SK-N-SH (cell line): ENCODE measurements around the gene LTBP2. TPM values are rescaled to one million over a fixed set of nuclear protein-coding genes. Genes with fewer than 3 reads are reported as not detected.

ENCODE experiments used
- CTCF ChIA-PET: fragments of 300-600, 350-600 bp; formaldehyde crosslinking; extraction: SDS; loops from one replicate; lab custom pipeline; 2021; lab: Yijun Ruan, JAX
- POLR2A ChIA-PET: fragments of 350-600 bp; sonication (Branson Sonifier 250); formaldehyde crosslinking; extraction: SDS; loops from one replicate; lab custom pipeline; 2020; ENCODE audit warnings: antibody characterized with exemption, inconsistent platforms; lab: Yijun Ruan, JAX
- DNase-seq: peaks from one replicate; pipeline ENCODE4 v3.0.0; 2012
- H2AFZ ChIP-seq: fragments of 200-600 bp; sonication (generic); 2 replicates; pipeline ENCODE4 v1.8.1; 2016; ENCODE audit warnings: antibody characterized with exemption, mild to moderate bottlenecking, low read depth
- H3F3A ChIP-seq: fragments of 200-600 bp; sonication (generic); replicated peaks from 2 replicates; pipeline ENCODE3; 2016; ENCODE audit warnings: antibody characterized with exemption, mild to moderate bottlenecking; ENCODE audit not compliant: insufficient read depth
- H3K27ac ChIP-seq, 2 experiments: fragments of 200-500 bp in 1 of 2; fragments of 200-600 bp in 1 of 2; sonication (Bioruptor generic) in 1 of 2; sonication (generic), shearing (Covaris generic) in 1 of 2; 2 replicates each; pipeline versions ENCODE4 v1.5.1 to v1.6.1; 2014 to 2016; ENCODE audit warnings: low read depth in 2 of 2, inconsistent platforms in 1 of 2, low read length in 1 of 2, mild to moderate bottlenecking in 1 of 2, mixed read lengths in 1 of 2
- H3K27me3 ChIP-seq: fragments of 200-600 bp; sonication (generic), shearing (Covaris generic); 2 replicates; pipeline ENCODE4 v1.6.1; 2016; ENCODE audit warnings: mixed run types; ENCODE audit not compliant: insufficient read depth
- H3K36me3 ChIP-seq, 2 experiments: fragments of 200-500 bp in 1 of 2; fragments of 200-600 bp in 1 of 2; sonication (Bioruptor generic) in 1 of 2; sonication (generic) in 1 of 2; replicated peaks in 1 of 2; 2 replicates each; pipeline versions ENCODE3 to v1.5.1; 2014 to 2016; ENCODE audit warnings: low read length in 1 of 2, mild to moderate bottlenecking in 1 of 2; ENCODE audit not compliant: insufficient read depth in 2 of 2, control insufficient read depth in 1 of 2
- H3K4me1 ChIP-seq, 2 experiments: fragments of 200-500 bp in 1 of 2; fragments of 200-600 bp in 1 of 2; sonication (Bioruptor generic) in 1 of 2; sonication (generic), shearing (Covaris generic) in 1 of 2; 2 replicates each; pipeline versions ENCODE4 v1.5.1 to v1.6.1; 2014 to 2016; ENCODE audit warnings: low read depth in 1 of 2, low read length in 1 of 2, mixed run types in 1 of 2; ENCODE audit not compliant: insufficient read depth in 2 of 2, control insufficient read depth in 1 of 2
- H3K4me2 ChIP-seq: fragments of 200-600 bp; sonication (generic), shearing (Covaris generic); 2 replicates; pipeline ENCODE4 v1.6.1; 2017; ENCODE audit warnings: mixed run types
- H3K4me3 ChIP-seq, 2 experiments: fragments of 200-500 bp in 1 of 2; fragments of 200-600 bp in 1 of 2; sonication (Bioruptor generic) in 1 of 2; sonication (generic), shearing (Covaris generic) in 1 of 2; 2 replicates each; pipeline versions ENCODE4 v1.5.1 to v1.8.1; 2014 to 2016; ENCODE audit warnings: low read depth in 2 of 2, inconsistent platforms in 1 of 2, low read length in 1 of 2, mild to moderate bottlenecking in 1 of 2, mixed read lengths in 1 of 2, moderate library complexity in 1 of 2
- H3K79me2 ChIP-seq: fragments of 200-600 bp; sonication (generic); 2 replicates; pipeline ENCODE4 v1.8.1; 2017; ENCODE audit warnings: mild to moderate bottlenecking; ENCODE audit not compliant: insufficient read depth
- H3K9ac ChIP-seq: fragments of 200-600 bp; sonication (generic); 2 replicates; pipeline ENCODE4 v1.6.1; 2017; ENCODE audit warnings: mixed run types
- H3K9me2 ChIP-seq: fragments of 200-600 bp; sonication (generic); 2 replicates; pipeline ENCODE4 v1.6.1; 2017; ENCODE audit warnings: mixed run types
- H3K9me3 ChIP-seq: fragments of 200-600 bp; sonication (generic); 2 replicates; pipeline ENCODE4 v1.6.1; 2017; ENCODE audit warnings: mixed run types, mild to moderate bottlenecking, moderate library complexity
- H4K20me1 ChIP-seq: fragments of 200-600 bp; sonication (generic); 2 replicates; pipeline ENCODE4 v1.6.1; 2017; ENCODE audit warnings: mild to moderate bottlenecking, mixed run types; ENCODE audit not compliant: insufficient read depth
- ELF1 ChIP-seq: IDR thresholded peaks from 2 replicates; pipeline ENCODE4 v1.4.0; 2012
- FOXJ3 ChIP-seq: sonication (generic); formaldehyde crosslinking; IDR thresholded peaks from 2 replicates; pipeline ENCODE4 v1.5.1; 2020; ENCODE audit warnings: mild to moderate bottlenecking, missing genetic modification reagents
- GATA2 ChIP-seq: sonication (generic); formaldehyde crosslinking; IDR thresholded peaks from 2 replicates; pipeline ENCODE4 v1.5.0; 2020; ENCODE audit warnings: mild to moderate bottlenecking, missing genetic modification reagents
- MEF2A ChIP-seq: IDR thresholded peaks from 2 replicates; pipeline ENCODE4 v1.4.0; 2012; ENCODE audit warnings: low read depth, borderline replicate concordance
- NRF1 ChIP-seq: IDR thresholded peaks from 2 replicates; pipeline ENCODE4 v1.6.1; 2012; ENCODE audit warnings: low read depth, mild to moderate bottlenecking, low read length
- POLR2AphosphoS5 ChIP-seq: IDR thresholded peaks from 2 replicates; pipeline ENCODE4 v1.6.1; 2012; ENCODE audit warnings: low read depth, low read length
- RFX5 ChIP-seq: IDR thresholded peaks from 2 replicates; pipeline ENCODE4 v1.6.1; 2012; ENCODE audit warnings: mild to moderate bottlenecking, improper control_type of control experiment, low read length
- RXRA ChIP-seq: IDR thresholded peaks from 2 replicates; pipeline ENCODE4 v1.4.0; 2012; ENCODE audit warnings: low read depth, mild to moderate bottlenecking, borderline replicate concordance
- SIN3A ChIP-seq: IDR thresholded peaks from 2 replicates; pipeline ENCODE4 v1.6.1; 2012; ENCODE audit warnings: low read depth, mild to moderate bottlenecking, low read length, moderate library complexity, borderline replicate concordance
- SMC3 ChIP-seq: IDR thresholded peaks from 2 replicates; pipeline ENCODE4 v1.6.1; 2012; ENCODE audit warnings: low read depth, low read length, improper control_type of control experiment
- TAF1 ChIP-seq: IDR thresholded peaks from 2 replicates; pipeline ENCODE4 v1.6.1; 2012; ENCODE audit warnings: low read depth, mild to moderate bottlenecking, low read length, moderate library complexity, borderline replicate concordance
- TCF12 ChIP-seq: IDR thresholded peaks from 2 replicates; pipeline ENCODE4 v1.4.0; 2012
- WGBS: methylation state at CpG from one replicate; pipeline ENCODE4 v1.1.6; 2017; ENCODE audit warnings: low lambda C conversion rate; 5-methylcytosine and 5-hydroxymethylcytosine counted together
- polyA plus RNA-seq, 3 experiments: library from polyadenylated mRNA; depleted of rRNA; stranded (reverse); fragments of >200 nt; gene quantifications; 2 replicates each; pipeline ENCODE4 v1.2.3, GENCODE V29; 2012
- TF ChIP-seq, protein P1 (sequence below): IDR thresholded peaks from 2 replicates; pipeline ENCODE4 v1.6.1; 2012; ENCODE audit warnings: mild to moderate bottlenecking, low read depth, low read length, moderate library complexity
- TF ChIP-seq, protein P2 (sequence below): IDR thresholded peaks from 2 replicates; pipeline ENCODE4 v1.4.0; 2012; ENCODE audit warnings: low read depth, borderline replicate concordance
- TF ChIP-seq, protein P3 (sequence below): fragments of 150-350 bp; IDR thresholded peaks from 2 replicates; pipeline ENCODE4 v1.6.1; 2016; ENCODE audit warnings: mild to moderate bottlenecking, low read depth, low read length

LTBP2 gene
- polyA plus RNA-seq, 1 of the 3 experiments (the other 2 are of a cell fraction): 58.8 TPM

DNA sequence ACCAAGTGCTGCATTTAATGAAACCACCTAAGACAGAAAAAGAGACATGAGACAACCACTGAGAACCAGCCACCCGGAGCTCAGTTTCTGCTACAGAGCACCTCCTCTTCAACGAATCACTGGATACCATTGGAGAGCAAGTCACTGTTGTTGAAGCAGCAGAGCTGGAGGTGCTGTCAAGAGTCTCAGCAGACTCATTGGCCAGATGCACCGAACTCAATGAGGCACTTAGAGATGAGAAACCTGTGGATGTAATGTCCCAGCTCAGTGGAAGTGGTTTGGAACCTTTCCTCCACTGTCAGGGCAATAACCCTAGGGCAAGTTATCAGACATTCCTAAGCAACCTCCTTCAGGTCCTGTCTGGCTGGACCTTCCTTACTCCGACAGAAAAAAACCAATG, 132.0 kb downstream of the LTBP2 start:
- H3F3A ChIP-seq: peaks cover 6% of the 10 kb centered on the region
- H3K9me2 ChIP-seq: no peaks in the 10 kb centered on the region
- no peaks in the 10 kb centered on the region for H3K79me2 ChIP-seq
- peaks cover 0 to 4% of the 10 kb centered on the region in 2 experiments; a peak in 1 of 4 replicates for H3K4me1 ChIP-seq
- no peaks in the 10 kb centered on the region for H3K9me3 ChIP-seq
- CTCF ChIA-PET: interaction anchor here (0.7 to 10.1 kb wide), 18 partner anchors 9 to 234 kb away, joined by 3 to 249 read pairs (median 7); partner anchors contain the start of gene VRTN
- DNase-seq: no peak
- H3K27me3 ChIP-seq: no peaks in the 10 kb centered on the region
- H3K27ac ChIP-seq: no peak overlapping the region
- no peaks in the 10 kb centered on the region for H4K20me1 ChIP-seq
- no peak overlapping the region for H2AFZ ChIP-seq
- peaks cover 26 to 52% of the 10 kb centered on the region in 2 experiments for H3K36me3 ChIP-seq
- no peak overlapping the region for H3K9ac ChIP-seq
- WGBS: 75% methylated on average over 4 of the region's 4 CpGs
- no peak overlapping the region for H3K4me3 ChIP-seq
- no peak overlapping the region for H3K4me2 ChIP-seq
- TF ChIP-seq RFX5 (no peak), GATA2 (CRISPR knock-in tag) (no peak), POLR2AphosphoS5 (no peak), SIN3A (no peak), TAF1 (no peak), RXRA (no peak), FOXJ3 (CRISPR knock-in tag) (no peak), SMC3 (no peak), TCF12 (no peak), NRF1 (no peak), ELF1 (no peak), MEF2A (no peak)
- TF ChIP-seq, protein P1, sequence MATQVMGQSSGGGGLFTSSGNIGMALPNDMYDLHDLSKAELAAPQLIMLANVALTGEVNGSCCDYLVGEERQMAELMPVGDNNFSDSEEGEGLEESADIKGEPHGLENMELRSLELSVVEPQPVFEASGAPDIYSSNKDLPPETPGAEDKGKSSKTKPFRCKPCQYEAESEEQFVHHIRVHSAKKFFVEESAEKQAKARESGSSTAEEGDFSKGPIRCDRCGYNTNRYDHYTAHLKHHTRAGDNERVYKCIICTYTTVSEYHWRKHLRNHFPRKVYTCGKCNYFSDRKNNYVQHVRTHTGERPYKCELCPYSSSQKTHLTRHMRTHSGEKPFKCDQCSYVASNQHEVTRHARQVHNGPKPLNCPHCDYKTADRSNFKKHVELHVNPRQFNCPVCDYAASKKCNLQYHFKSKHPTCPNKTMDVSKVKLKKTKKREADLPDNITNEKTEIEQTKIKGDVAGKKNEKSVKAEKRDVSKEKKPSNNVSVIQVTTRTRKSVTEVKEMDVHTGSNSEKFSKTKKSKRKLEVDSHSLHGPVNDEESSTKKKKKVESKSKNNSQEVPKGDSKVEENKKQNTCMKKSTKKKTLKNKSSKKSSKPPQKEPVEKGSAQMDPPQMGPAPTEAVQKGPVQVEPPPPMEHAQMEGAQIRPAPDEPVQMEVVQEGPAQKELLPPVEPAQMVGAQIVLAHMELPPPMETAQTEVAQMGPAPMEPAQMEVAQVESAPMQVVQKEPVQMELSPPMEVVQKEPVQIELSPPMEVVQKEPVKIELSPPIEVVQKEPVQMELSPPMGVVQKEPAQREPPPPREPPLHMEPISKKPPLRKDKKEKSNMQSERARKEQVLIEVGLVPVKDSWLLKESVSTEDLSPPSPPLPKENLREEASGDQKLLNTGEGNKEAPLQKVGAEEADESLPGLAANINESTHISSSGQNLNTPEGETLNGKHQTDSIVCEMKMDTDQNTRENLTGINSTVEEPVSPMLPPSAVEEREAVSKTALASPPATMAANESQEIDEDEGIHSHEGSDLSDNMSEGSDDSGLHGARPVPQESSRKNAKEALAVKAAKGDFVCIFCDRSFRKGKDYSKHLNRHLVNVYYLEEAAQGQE: no peak
- TF ChIP-seq, protein P2, sequence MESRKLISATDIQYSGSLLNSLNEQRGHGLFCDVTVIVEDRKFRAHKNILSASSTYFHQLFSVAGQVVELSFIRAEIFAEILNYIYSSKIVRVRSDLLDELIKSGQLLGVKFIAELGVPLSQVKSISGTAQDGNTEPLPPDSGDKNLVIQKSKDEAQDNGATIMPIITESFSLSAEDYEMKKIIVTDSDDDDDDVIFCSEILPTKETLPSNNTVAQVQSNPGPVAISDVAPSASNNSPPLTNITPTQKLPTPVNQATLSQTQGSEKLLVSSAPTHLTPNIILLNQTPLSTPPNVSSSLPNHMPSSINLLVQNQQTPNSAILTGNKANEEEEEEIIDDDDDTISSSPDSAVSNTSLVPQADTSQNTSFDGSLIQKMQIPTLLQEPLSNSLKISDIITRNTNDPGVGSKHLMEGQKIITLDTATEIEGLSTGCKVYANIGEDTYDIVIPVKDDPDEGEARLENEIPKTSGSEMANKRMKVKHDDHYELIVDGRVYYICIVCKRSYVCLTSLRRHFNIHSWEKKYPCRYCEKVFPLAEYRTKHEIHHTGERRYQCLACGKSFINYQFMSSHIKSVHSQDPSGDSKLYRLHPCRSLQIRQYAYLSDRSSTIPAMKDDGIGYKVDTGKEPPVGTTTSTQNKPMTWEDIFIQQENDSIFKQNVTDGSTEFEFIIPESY: no peak
- TF ChIP-seq, protein P3, sequence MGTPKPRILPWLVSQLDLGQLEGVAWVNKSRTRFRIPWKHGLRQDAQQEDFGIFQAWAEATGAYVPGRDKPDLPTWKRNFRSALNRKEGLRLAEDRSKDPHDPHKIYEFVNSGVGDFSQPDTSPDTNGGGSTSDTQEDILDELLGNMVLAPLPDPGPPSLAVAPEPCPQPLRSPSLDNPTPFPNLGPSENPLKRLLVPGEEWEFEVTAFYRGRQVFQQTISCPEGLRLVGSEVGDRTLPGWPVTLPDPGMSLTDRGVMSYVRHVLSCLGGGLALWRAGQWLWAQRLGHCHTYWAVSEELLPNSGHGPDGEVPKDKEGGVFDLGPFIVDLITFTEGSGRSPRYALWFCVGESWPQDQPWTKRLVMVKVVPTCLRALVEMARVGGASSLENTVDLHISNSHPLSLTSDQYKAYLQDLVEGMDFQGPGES: no peak
- POLR2A ChIA-PET: no interaction called here
